HepG2 (cell line): ENCODE results near the gene ASAP2. TPM values are rescaled to one million over a fixed set of nuclear protein-coding genes. Genes with fewer than 3 reads are reported as not detected.
A peak's percentile ranks its signal among the peaks of the same experiment; 100 is the strongest.

Experiments used
- ATAC-seq: fragments of 200-7000 bp; cut with Tn5 transposase; 3 replicates; pipeline ENCODE4 v1.9.1; 2020; ENCODE audit warnings: mild to moderate bottlenecking, moderate library complexity
- BruUV-seq: library from RNA; stranded (reverse); fragments of 400-500 nt; replicated peaks from 2 replicates; lab custom pipeline; 2021; lab: Mats Ljungman, UMichigan
- CTCF ChIA-PET: fragments of 300-600 bp; formaldehyde crosslinking; extraction: SDS; loops from one replicate; lab custom pipeline; 2021; ENCODE audit warnings: low total read pairs, inconsistent platforms, low intra/inter-chr PET ratio; lab: Yijun Ruan, JAX
- POLR2A ChIA-PET: fragments of 350-600 bp; sonication (Branson Sonifier 250); formaldehyde crosslinking; loops from one replicate; lab custom pipeline; 2020; ENCODE audit warnings: antibody characterized with exemption, inconsistent platforms; lab: Yijun Ruan, JAX
- DNase-seq: peaks from one replicate; pipeline ENCODE4 v3.0.0-alpha.2; 2015; ENCODE audit warnings: low spot score
- FAIRE-seq: peaks from 3 replicates; lab custom pipeline; 2011; peaks lifted over from hg19 to GRCh38; lab: Jason Lieb, UNC
- H2AFZ ChIP-seq: one replicate; pipeline ENCODE4 v1.6.1; 2011; ENCODE audit warnings: low read length, inconsistent platforms
- H3K27ac ChIP-seq: fragments of 300-600 bp; 3 replicates; pipeline ENCODE4 v1.8.0; 2011; ENCODE audit warnings: mixed run types, mild to moderate bottlenecking, mixed read lengths, low read length, inconsistent platforms; ENCODE audit not compliant: insufficient read depth; ENCODE audit errors: extremely low read length
- H3K27me3 ChIP-seq, 2 experiments: fragments of 200-600 bp in 1 of 2; 2 replicates in 1 of 2; 3 replicates in 1 of 2; pipeline versions ENCODE4 v1.6.0 to v1.8.0; 2011; ENCODE audit warnings: low read length in 2 of 2, mild to moderate bottlenecking in 2 of 2, moderate library complexity in 2 of 2, inconsistent platforms in 1 of 2; ENCODE audit not compliant: insufficient read depth in 2 of 2, control insufficient read depth in 1 of 2
- H3K36me3 ChIP-seq, 2 experiments: fragments of 200-600 bp in 1 of 2; replicated peaks in 1 of 2; 2 replicates in 1 of 2; 3 replicates in 1 of 2; pipeline versions ENCODE4 v1.5.1 to v1.8.0; 2011; ENCODE audit warnings: low read length in 2 of 2, inconsistent platforms in 1 of 2; ENCODE audit not compliant: insufficient read depth in 2 of 2, control insufficient read depth in 1 of 2
- H3K4me1 ChIP-seq: 2 replicates; pipeline ENCODE4 v1.5.1; 2012; ENCODE audit warnings: low read length, inconsistent platforms; ENCODE audit not compliant: insufficient read depth
- H3K4me2 ChIP-seq: 2 replicates; pipeline ENCODE4 v1.6.0; 2011; ENCODE audit warnings: low read depth, low read length, inconsistent platforms
- H3K4me3 ChIP-seq, 3 experiments: fragments of 200-600 bp in 1 of 3; sonication (generic), shearing (Covaris generic) in 1 of 3; replicated peaks in 1 of 3; 2 replicates each; pipeline ENCODE4 v1.5.1; 2011 to 2016; ENCODE audit warnings: low read length in 3 of 3, inconsistent platforms in 2 of 3, low read depth in 2 of 3, mild to moderate bottlenecking in 2 of 3, control low read depth in 1 of 3, mixed read lengths in 1 of 3; ENCODE audit not compliant: insufficient read depth in 1 of 3
- H3K79me2 ChIP-seq: one replicate; pipeline ENCODE4 v1.6.1; 2011; ENCODE audit warnings: low read length, inconsistent platforms; ENCODE audit not compliant: insufficient read depth
- H3K9ac ChIP-seq: 2 replicates; pipeline ENCODE4 v1.6.0; 2011; ENCODE audit warnings: mild to moderate bottlenecking, low read depth, low read length, inconsistent platforms; ENCODE audit not compliant: insufficient read depth
- H3K9me3 ChIP-seq: 2 replicates; pipeline ENCODE4 v1.5.1; 2012; ENCODE audit warnings: mild to moderate bottlenecking, low read length
- H4K20me1 ChIP-seq: 2 replicates; pipeline ENCODE4 v1.6.0; 2011; ENCODE audit warnings: inconsistent platforms, mild to moderate bottlenecking, low read length, moderate library complexity; ENCODE audit not compliant: insufficient read depth
- AKAP8 ChIP-seq: sonication (generic); formaldehyde crosslinking; IDR thresholded peaks from 2 replicates; pipeline ENCODE4 v1.5.1; 2020; ENCODE audit warnings: mild to moderate bottlenecking, missing genetic modification reagents
- ELF3 ChIP-seq: IDR thresholded peaks from 2 replicates; pipeline ENCODE4 v1.6.1; 2016; ENCODE audit warnings: missing genetic modification reagents, missing compliant biosample characterization
- FOXA1 ChIP-seq, 2 experiments: fragments of 450-650 bp in 1 of 2; sonication (generic) in 1 of 2; formaldehyde crosslinking in 1 of 2; IDR thresholded peaks; 2 replicates each; pipeline versions ENCODE4 v1.4.0 to v1.6.1; 2016 to 2020; ENCODE audit warnings: missing genetic modification reagents in 1 of 2
- FOXK2 ChIP-seq: fragments of 450-650 bp; IDR thresholded peaks from 2 replicates; pipeline ENCODE4 v1.6.1; 2016
- FOXP4 ChIP-seq: sonication (generic); formaldehyde crosslinking; IDR thresholded peaks from 2 replicates; pipeline ENCODE4 v1.4.0; 2020; ENCODE audit warnings: missing genetic modification reagents
- HHEX ChIP-seq: IDR thresholded peaks from 2 replicates; pipeline ENCODE4 v1.6.1; 2016; ENCODE audit warnings: control low read depth
- HMG20A ChIP-seq: IDR thresholded peaks from 2 replicates; pipeline ENCODE4 v1.6.1; 2016; ENCODE audit warnings: borderline replicate concordance
- ISL2 ChIP-seq: sonication (generic); formaldehyde crosslinking; IDR thresholded peaks from 2 replicates; pipeline ENCODE4 v1.5.0; 2020; ENCODE audit warnings: missing genetic modification reagents
- MEF2D ChIP-seq: sonication (generic); formaldehyde crosslinking; IDR thresholded peaks from 2 replicates; pipeline ENCODE4 v1.5.1; 2020; ENCODE audit warnings: mild to moderate bottlenecking, missing genetic modification reagents
- NR2F6 ChIP-seq, 2 experiments: IDR thresholded peaks; 2 replicates each; pipeline ENCODE4 v1.6.1; 2016; ENCODE audit warnings: antibody characterized with exemption in 1 of 2, mild to moderate bottlenecking in 1 of 2
- POGZ ChIP-seq: sonication (generic); formaldehyde crosslinking; IDR thresholded peaks from 2 replicates; pipeline ENCODE4 v1.4.0; 2020; ENCODE audit warnings: mild to moderate bottlenecking, missing genetic modification reagents
- TOE1 ChIP-seq: sonication (generic); formaldehyde crosslinking; IDR thresholded peaks from 2 replicates; pipeline ENCODE4 v1.4.0; 2020; ENCODE audit warnings: mild to moderate bottlenecking, missing genetic modification reagents
- YEATS2 ChIP-seq: sonication (generic); formaldehyde crosslinking; IDR thresholded peaks from 2 replicates; pipeline ENCODE4 v1.4.0; 2020; ENCODE audit warnings: missing genetic modification reagents, borderline replicate concordance
- ZBTB39 ChIP-seq: sonication (generic); formaldehyde crosslinking; IDR thresholded peaks from 2 replicates; pipeline ENCODE4 v1.5.0; 2020; ENCODE audit warnings: missing genetic modification reagents
- ZNF317 ChIP-seq: sonication (generic); formaldehyde crosslinking; IDR thresholded peaks from 2 replicates; pipeline ENCODE4 v1.5.0; 2020; ENCODE audit warnings: mild to moderate bottlenecking, missing genetic modification reagents
- ZNF333 ChIP-seq: sonication (generic); formaldehyde crosslinking; IDR thresholded peaks from 2 replicates; pipeline ENCODE4 v1.4.0; 2020; ENCODE audit warnings: mild to moderate bottlenecking, missing genetic modification reagents, borderline replicate concordance
- ZNF562 ChIP-seq: sonication (generic); formaldehyde crosslinking; IDR thresholded peaks from 2 replicates; pipeline ENCODE4 v1.8.0; 2022; ENCODE audit warnings: missing genetic modification reagents, borderline replicate concordance
- WGBS: methylation state at CpG from one replicate; pipeline ENCODE4 v1.1.6; 2017; ENCODE audit warnings: low lambda C conversion rate; 5-methylcytosine and 5-hydroxymethylcytosine counted together
- in situ Hi-C: cut with HindIII; loops from 2 replicates; pipeline ENCODE4 v1.10.0; 2017; ENCODE audit warnings: low pct_unique_long_range_greater_than_20kb; ENCODE audit not compliant: extremely low pct_ligation_motif_present
- intact Hi-C: fragments of 100-400 bp; cut with micrococcal nuclease; formaldehyde crosslinking; loops from one replicate; pipeline ENCODE4 v1.10.0; 2022; ENCODE audit not compliant: unreplicated experiment
- polyA plus RNA-seq, 8 experiments: library from polyadenylated mRNA; depleted of rRNA in 3 of 8; stranded (reverse) in 7 of 8; unstranded in 1 of 8; fragments of >200 nt; fragmentation: Illumina TruSeq in 4 of 8; extraction: Trizol in 4 of 8; gene quantifications; 2 replicates each; pipeline versions ENCODE4 v1.2.1 to v1.2.3, GENCODE V29; 2011 to 2016; ENCODE audit warnings: low read depth in 4 of 8, missing spikeins in 1 of 8, mixed read lengths in 1 of 8; ENCODE audit not compliant: insufficient read depth in 1 of 8
- total RNA-seq, 5 experiments: library from RNA; depleted of rRNA; stranded (reverse); fragments of >200 nt; fragmentation: Illumina TruSeq; extraction: Trizol; gene quantifications; 2 replicates each; pipeline ENCODE4 v1.2.3, GENCODE V29; 2016; ENCODE audit warnings: low read depth in 1 of 5
- TF ChIP-seq, protein P1 (sequence below): sonication (generic); formaldehyde crosslinking; IDR thresholded peaks from 2 replicates; pipeline ENCODE4 v1.4.0; 2020; ENCODE audit warnings: missing genetic modification reagents

The ASAP2 gene
- total and polyA plus RNA-seq, 2 of the 13 experiments (the other 11 are each of a cell fraction or from before 2014, with no cell fraction given): 7.3 to 22.3 TPM

DNA sequence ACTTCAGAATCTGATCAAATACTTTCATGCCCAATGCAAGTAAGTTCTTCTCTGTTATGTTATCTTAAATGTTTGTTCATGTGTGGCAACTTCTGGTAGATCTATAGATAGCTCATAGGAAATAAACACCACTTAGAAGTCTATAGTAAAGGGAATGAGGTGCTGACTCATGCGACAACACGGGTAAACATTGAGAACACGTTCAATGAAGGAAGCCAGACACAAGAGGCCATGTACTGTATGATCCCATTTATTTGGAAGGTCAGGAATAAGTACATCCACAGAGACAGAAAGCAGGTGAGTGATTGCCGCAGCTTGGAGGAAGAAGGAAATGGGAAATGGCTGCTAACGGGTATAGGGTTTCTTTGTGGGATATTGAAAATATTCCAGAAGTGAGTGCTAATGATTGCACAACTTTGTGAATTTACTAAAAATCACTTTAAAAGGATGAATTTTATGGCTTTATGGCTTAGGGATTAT, 121.3 kb downstream of the ASAP2 start:
- POLR2A ChIA-PET: interaction anchor here (0.8 to 2.9 kb wide), 7 partner anchors 8 to 185 kb away, joined by 3 to 24 read pairs (median 3); no protein-coding TSS in a partner anchor
- Histone ChIP-seq H3K27ac (peak overlapping the region; percentile 31), H3K4me2 (peak overlapping the region; percentile 13; the same call in 1 of the 2 replicates), H3K4me3 (no peak overlapping the region), H3K9me3 (no peaks in the 10 kb centered on the region), H4K20me1 (no peaks in the 10 kb centered on the region), H3K4me1 (peaks cover 39% of the 10 kb centered on the region), H3K27me3 (no peaks in the 10 kb centered on the region), H3K9ac (no peak overlapping the region), H3K36me3 (peaks cover 12 to 31% of the 10 kb centered on the region in 2 experiments), H2AFZ (no peak overlapping the region), H3K79me2 (no peaks in the 10 kb centered on the region)
- CTCF ChIA-PET: no interaction called here
- DNase-seq: peak; percentile 92
- ATAC-seq: peak; percentile 91
- intact Hi-C loops (no loop called here), in situ Hi-C loops (no loop called here)
- BruUV-seq: no TSS peak
- WGBS: 51% methylated on average over 5 of the region's 5 CpGs
- FAIRE-seq: peak; percentile 39
- TF ChIP-seq ZNF317 (CRISPR knock-in tag): 0 out of 2 replicates have a peak, but pooled peaks have one; percentile 46
- peak; percentile 72; the same call in 1 of the 2 replicates for TF ChIP-seq ISL2 (CRISPR knock-in tag)
- TF ChIP-seq MEF2D (CRISPR knock-in tag): peak; percentile 96
- no peak for TF ChIP-seq AKAP8
- peak; percentile 69; the same call in 1 of the 2 replicates for TF ChIP-seq HMG20A (CRISPR knock-in tag)
- no peak for TF ChIP-seq ZNF333 (CRISPR knock-in tag)
- 0 out of 2 replicates have a peak, but pooled peaks have one; percentile 20 for TF ChIP-seq HHEX (CRISPR knock-in tag)
- no peak for TF ChIP-seq FOXA1 (IDR thresholded peaks at IDR 0.05)
- peak; percentile 83 for TF ChIP-seq FOXA1 (CRISPR knock-in tag; IDR thresholded peaks at IDR 0.05)
- TF ChIP-seq ZNF562 (CRISPR knock-in tag): no peak
- peak; percentile 31; the same call in 1 of the 2 replicates for TF ChIP-seq POGZ (CRISPR knock-in tag)
- peak; percentile 85 for TF ChIP-seq ELF3 (CRISPR knock-in tag)
- TF ChIP-seq, protein P1, sequence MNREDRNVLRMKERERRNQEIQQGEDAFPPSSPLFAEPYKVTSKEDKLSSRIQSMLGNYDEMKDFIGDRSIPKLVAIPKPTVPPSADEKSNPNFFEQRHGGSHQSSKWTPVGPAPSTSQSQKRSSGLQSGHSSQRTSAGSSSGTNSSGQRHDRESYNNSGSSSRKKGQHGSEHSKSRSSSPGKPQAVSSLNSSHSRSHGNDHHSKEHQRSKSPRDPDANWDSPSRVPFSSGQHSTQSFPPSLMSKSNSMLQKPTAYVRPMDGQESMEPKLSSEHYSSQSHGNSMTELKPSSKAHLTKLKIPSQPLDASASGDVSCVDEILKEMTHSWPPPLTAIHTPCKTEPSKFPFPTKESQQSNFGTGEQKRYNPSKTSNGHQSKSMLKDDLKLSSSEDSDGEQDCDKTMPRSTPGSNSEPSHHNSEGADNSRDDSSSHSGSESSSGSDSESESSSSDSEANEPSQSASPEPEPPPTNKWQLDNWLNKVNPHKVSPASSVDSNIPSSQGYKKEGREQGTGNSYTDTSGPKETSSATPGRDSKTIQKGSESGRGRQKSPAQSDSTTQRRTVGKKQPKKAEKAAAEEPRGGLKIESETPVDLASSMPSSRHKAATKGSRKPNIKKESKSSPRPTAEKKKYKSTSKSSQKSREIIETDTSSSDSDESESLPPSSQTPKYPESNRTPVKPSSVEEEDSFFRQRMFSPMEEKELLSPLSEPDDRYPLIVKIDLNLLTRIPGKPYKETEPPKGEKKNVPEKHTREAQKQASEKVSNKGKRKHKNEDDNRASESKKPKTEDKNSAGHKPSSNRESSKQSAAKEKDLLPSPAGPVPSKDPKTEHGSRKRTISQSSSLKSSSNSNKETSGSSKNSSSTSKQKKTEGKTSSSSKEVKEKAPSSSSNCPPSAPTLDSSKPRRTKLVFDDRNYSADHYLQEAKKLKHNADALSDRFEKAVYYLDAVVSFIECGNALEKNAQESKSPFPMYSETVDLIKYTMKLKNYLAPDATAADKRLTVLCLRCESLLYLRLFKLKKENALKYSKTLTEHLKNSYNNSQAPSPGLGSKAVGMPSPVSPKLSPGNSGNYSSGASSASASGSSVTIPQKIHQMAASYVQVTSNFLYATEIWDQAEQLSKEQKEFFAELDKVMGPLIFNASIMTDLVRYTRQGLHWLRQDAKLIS: no peak
- TF ChIP-seq FOXK2: peak; percentile 41; the same call in 1 of the 2 replicates
- TF ChIP-seq YEATS2: peak; percentile 51; the same call in 1 of the 2 replicates
- TF ChIP-seq NR2F6 (IDR thresholded peaks at IDR 0.05): peak; percentile 69
- TF ChIP-seq NR2F6 (CRISPR knock-in tag; IDR thresholded peaks at IDR 0.05): peak; percentile 52
- TF ChIP-seq FOXP4 (CRISPR knock-in tag): peak; percentile 87
- TF ChIP-seq TOE1 (CRISPR knock-in tag): no peak
- TF ChIP-seq ZBTB39: no peak
